ENCODE measurements around the gene SLC25A39. TPM values are rescaled to one million over a fixed set of nuclear protein-coding genes. Genes with fewer than 3 reads are reported as not detected.

SLC25A39 gene
- total RNA-seq, 3 donors from 2014 or later (not counting 1 experiment from before 2014, with no cell fraction given), result 82.4 to 105 (median 97.9) TPM

GRCh38 chr17:44318077-44318892 is 6.3 kb downstream of the SLC25A39 start:
- Histone ChIP-seq H3K36me3 (ENCODE audit: control insufficient read depth, insufficient read depth, low read length) (peaks cover 26% of the 10 kb centered on the region), H3K4me1 (ENCODE audit: control insufficient read depth, insufficient read depth, low read length) (peaks cover 14% of the 10 kb centered on the region), H3K9me3 (ENCODE audit: control insufficient read depth, insufficient read depth, low read length) (no peaks in the 10 kb centered on the region), H3K4me3 (ENCODE audit: low read length) (no peak overlapping the region), H3K27ac (ENCODE audit: low read length) (no peak overlapping the region), H3K27me3 (ENCODE audit: control insufficient read depth, insufficient read depth, low read length) (peaks cover 24% of the 10 kb centered on the region)
- no peak overlapping the region for H3K4me3 Mint-ChIP-seq
- TF ChIP-seq, protein P1, sequence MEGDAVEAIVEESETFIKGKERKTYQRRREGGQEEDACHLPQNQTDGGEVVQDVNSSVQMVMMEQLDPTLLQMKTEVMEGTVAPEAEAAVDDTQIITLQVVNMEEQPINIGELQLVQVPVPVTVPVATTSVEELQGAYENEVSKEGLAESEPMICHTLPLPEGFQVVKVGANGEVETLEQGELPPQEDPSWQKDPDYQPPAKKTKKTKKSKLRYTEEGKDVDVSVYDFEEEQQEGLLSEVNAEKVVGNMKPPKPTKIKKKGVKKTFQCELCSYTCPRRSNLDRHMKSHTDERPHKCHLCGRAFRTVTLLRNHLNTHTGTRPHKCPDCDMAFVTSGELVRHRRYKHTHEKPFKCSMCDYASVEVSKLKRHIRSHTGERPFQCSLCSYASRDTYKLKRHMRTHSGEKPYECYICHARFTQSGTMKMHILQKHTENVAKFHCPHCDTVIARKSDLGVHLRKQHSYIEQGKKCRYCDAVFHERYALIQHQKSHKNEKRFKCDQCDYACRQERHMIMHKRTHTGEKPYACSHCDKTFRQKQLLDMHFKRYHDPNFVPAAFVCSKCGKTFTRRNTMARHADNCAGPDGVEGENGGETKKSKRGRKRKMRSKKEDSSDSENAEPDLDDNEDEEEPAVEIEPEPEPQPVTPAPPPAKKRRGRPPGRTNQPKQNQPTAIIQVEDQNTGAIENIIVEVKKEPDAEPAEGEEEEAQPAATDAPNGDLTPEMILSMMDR (IDR thresholded peaks at IDR 0.05), result no peak
- H3K36me3 Mint-ChIP-seq, result no peaks in the 10 kb centered on the region
- intact Hi-C loops (cut with micrococcal nuclease), result no loop called here
- ATAC-seq (no peak), DNase-seq (no peak)
- 88% methylated on average over 15 of the region's 15 CpGs for WGBS (ENCODE audit: insufficient coverage)
- H3K27me3 Mint-ChIP-seq (ENCODE audit: low read depth in 2 of 2), result peaks cover 29 to 30% of the 10 kb centered on the region in 2 donors
- no peaks in the 10 kb centered on the region for H3K9me3 Mint-ChIP-seq
- no peak overlapping the region for H3K27ac Mint-ChIP-seq
- H3K4me1 Mint-ChIP-seq, result peaks cover 12 to 16% of the 10 kb centered on the region in 2 donors

DNA sequence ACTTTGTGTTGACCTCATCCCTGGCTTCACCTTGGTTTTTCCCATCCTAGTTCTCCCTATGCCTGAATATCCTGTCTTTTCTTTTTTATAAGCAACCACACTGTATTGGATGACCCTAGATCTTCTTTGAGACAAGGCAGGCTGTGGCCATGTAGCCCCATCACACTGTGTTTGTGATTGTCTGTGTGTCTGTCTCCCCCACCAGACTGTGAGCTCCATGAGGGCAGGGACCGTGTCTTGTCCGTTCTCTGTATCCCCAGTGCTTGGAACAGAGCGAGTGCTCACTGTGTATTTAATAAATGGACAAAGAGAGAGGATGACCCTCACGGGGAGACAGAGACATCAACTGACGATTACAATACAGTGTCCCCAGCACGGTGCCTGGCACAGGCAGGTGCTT is 7.1 kb downstream of the SLC25A39 start:
- Mint-ChIP-seq H3K36me3 (no peaks in the 10 kb centered on the region), H3K27me3 (ENCODE audit: low read depth in 2 of 2) (peaks cover 29 to 34% of the 10 kb centered on the region in 2 donors), H3K27ac (no peak overlapping the region), H3K4me1 (peaks cover 12 to 16% of the 10 kb centered on the region in 2 donors), H3K9me3 (no peaks in the 10 kb centered on the region), H3K4me3 (peak overlapping the region; percentile 41)
- ATAC-seq (no peak), DNase-seq (no peak)
- H3K27me3 ChIP-seq (ENCODE audit: control insufficient read depth, insufficient read depth, low read length), result peaks cover 24% of the 10 kb centered on the region
- peaks cover 11% of the 10 kb centered on the region for H3K4me1 ChIP-seq (ENCODE audit: control insufficient read depth, insufficient read depth, low read length)
- TF ChIP-seq, protein P1 (IDR thresholded peaks at IDR 0.05), result no peak
- no peak overlapping the region for H3K4me3 ChIP-seq (ENCODE audit: low read length)
- H3K36me3 ChIP-seq (ENCODE audit: control insufficient read depth, insufficient read depth, low read length), result peaks cover 26% of the 10 kb centered on the region
- 98% methylated on average over 6 of the region's 6 CpGs for WGBS (ENCODE audit: insufficient coverage)
- H3K27ac ChIP-seq (ENCODE audit: low read length), result no peak overlapping the region
- no peaks in the 10 kb centered on the region for H3K9me3 ChIP-seq (ENCODE audit: control insufficient read depth, insufficient read depth, low read length)
- intact Hi-C loops (cut with micrococcal nuclease), result no loop called here

- H3K9me3 Mint-ChIP-seq, result no peaks in the 10 kb centered on the region
- H3K27ac Mint-ChIP-seq, result no peak overlapping the region
- DNase-seq, result no peak
- H3K36me3 ChIP-seq (ENCODE audit: control insufficient read depth, insufficient read depth, low read length), result peaks cover 16% of the 10 kb centered on the region
- H3K4me3 ChIP-seq (ENCODE audit: low read length), result no peak overlapping the region
- TF ChIP-seq, protein P1 (IDR thresholded peaks at IDR 0.05), result no peak
- no peak for ATAC-seq
- peaks cover 8 to 11% of the 10 kb centered on the region in 2 donors for H3K4me1 Mint-ChIP-seq
- no peaks in the 10 kb centered on the region for H3K9me3 ChIP-seq (ENCODE audit: control insufficient read depth, insufficient read depth, low read length)
- intact Hi-C loops (cut with micrococcal nuclease), result no loop called here
- H3K4me3 Mint-ChIP-seq, result peak overlapping the region; percentile 75
- H3K27me3 Mint-ChIP-seq (ENCODE audit: low read depth in 2 of 2), result peaks cover 29 to 38% of the 10 kb centered on the region in 2 donors
- H3K36me3 Mint-ChIP-seq, result no peaks in the 10 kb centered on the region
- no peak overlapping the region for H3K27ac ChIP-seq (ENCODE audit: low read length)
- H3K4me1 ChIP-seq (ENCODE audit: control insufficient read depth, insufficient read depth, low read length), result peaks cover 11% of the 10 kb centered on the region
- peaks cover 24% of the 10 kb centered on the region for H3K27me3 ChIP-seq (ENCODE audit: control insufficient read depth, insufficient read depth, low read length)
- 11% methylated on average over 38 of the region's 38 CpGs for WGBS (ENCODE audit: insufficient coverage)
These were observed 8.6 kb downstream of the SLC25A39 start for GRCh38 chr17:44315760-44316731.

All from natural killer cell (primary cell).